ENCODE data around the gene S100B.

Gene S100B

DNA sequence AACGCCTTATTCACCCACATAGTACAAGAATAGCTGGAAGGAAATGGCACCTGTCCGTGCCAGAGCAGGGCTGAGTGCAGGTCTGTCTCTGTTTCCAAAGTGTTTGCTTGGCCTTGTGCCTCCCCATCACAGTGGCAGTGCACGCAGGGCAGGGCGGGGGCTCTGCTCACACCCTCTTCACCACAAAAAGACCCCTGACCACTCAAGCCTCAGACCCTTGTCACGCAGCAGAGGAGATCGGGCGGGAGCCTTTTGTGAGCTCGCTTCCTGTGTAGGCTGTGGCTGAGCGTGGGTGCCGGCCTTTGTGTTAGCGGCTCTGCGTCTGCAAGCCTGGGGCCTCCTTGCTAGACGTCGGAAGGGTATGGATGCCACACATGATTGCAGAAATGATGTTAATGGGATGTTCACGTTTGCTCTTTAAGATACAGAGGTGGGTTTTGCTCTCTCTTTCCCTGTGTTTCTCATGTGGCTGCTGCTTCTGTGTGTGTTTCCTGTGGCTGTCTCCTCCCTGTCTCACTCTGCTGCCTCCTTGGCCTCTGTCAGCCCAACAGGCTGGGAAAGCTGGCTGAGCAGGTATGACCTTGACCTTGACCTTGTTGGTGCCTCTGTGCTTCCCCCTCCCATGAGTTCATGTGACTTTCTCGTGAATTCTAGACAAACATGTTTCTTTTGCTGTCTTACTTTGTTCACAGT lies 45.4 kb downstream of the S100B start:
- DNase-seq = peak; percentile 76

DNA sequence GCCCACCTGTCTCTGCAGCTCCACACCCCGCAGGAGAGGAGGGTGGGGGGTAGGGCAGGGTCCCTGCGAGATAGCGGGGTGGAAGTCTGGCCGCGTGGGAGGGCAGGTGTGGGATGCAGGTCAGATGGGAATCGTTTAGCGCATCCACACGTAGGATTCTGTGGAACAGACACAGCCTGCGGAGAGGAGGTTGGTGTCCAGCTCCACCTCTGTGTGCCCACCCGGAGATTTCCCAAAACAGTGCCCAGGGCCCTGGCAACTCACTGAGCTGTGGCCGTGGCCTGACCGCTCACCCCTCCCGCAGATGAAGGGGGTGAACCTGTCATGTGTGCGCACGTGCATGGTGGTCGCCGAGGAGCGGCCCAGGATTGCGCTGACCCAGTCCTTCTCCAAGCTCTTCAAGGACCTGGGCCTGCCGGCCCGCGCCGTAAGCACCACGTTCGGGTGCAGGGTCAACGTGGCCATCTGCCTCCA lies 46.9 kb downstream of the S100B start:
- DNase-seq = no peak

- DNase-seq = no peak
Observed at GRCh38 chr21:46557469-46557868, 47.4 kb downstream of the S100B start.

DNA sequence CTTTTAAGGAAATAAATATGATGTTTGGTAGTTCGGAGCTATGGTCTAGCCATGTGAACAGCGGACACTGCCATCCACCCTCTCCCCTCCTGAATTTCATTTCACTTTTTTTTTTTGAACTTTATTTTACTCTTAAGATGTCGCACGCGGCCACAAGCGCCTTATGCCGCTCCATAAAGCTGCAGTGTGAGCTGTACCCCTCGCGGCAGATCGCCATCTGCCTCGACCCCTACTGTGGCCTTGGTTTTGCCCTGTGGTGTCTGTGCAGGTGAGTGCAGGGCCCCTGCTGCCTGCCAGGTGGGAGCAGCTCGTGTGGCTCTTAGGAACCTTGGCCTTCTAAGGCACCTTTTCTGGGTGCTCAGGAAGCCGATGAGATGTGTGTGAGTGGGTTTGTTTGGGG lies 48.1 kb downstream of the S100B start:
- DNase-seq = no peak

DNA sequence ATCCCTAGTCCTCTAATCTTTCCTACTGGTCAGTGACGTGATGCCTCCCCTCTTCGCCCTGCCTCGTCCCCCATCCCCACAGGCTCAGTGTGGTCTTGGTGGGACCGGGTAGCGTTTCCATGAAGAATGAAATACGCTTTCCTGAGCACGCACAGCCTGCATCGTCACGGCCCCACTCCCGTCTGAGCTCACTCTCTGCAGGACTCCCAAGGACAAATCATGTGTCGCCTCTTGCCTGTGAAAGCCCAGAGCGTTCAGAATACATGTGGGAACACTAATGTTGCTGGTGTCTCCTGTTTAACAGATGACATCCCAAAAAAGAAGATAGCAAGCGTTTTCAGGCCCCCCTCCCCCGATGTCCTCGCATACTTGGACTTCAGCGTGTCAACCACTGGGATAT lies 49.2 kb downstream of the S100B start:
- DNase-seq = no peak

DNA sequence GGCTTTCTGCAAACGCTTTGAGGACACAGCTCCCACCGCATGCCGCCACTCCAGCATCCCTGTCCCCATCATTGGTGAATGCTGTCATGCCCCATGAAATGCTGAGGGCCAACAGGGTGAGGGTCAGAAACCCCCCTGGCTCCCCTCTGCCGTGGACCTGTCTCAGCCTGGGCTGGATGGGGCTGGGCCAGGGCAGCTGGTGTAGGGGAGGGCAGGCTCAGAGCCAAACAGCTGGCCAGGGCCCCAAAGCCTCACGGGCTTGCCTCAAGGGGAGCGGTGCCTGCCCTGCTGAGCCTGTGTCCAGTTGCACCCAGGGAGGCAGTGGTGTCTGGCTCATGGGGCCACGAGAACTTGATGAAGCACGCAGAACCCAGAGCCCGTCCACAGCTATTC lies 49.7 kb downstream of the S100B start:
- DNase-seq = no peak

GRCh38 chr21:46554431-46555224 lies 50.3 kb downstream of the S100B start:
- DNase-seq = no peak

DNA sequence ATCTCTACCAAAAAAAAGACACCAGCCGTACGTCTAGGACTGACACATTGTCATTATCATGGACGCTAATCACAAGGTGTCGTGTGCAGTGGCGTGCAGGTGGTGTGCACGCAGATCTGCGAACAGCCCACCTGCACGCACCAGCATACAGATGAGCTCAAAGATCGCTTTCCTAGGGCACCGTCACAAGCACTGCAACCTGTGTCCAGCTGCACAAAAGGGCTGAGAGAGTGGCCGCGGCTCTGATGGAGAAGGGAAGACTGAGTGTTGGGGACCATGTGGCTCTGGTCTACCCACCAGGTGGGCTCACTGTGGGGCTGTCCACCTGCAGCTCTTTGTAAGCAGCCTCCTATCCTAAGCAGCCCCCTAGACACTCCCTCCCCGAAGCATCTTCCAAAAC lies 50.9 kb downstream of the S100B start:
- no peak for DNase-seq

- no peak for DNase-seq
Observed at GRCh38 chr21:46552865-46553379, 52.0 kb downstream of the S100B start.

DNA sequence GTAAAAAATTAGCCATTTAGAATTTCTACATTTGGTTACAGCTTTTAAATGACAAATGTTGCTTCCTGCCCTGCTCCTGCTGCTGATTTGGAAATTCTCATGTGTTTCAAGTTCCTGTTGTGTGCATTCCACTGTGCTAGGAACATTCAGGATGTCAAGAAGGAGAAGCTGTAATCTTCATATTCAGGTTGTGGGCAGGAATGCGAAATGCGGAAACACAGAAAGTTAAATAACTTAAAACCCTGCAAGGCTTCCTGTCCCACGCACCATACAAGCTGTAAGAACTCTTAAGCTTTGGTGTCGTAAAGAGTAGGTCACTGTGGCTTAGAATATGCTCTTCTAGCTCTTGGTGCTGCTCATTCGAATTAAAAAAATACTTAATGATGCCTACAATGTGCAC lies 52.6 kb downstream of the S100B start:
- DNase-seq = peak; percentile 49

- peak; percentile 47 for DNase-seq
Observed at GRCh38 chr21:46551636-46552241, 53.1 kb downstream of the S100B start.

DNA sequence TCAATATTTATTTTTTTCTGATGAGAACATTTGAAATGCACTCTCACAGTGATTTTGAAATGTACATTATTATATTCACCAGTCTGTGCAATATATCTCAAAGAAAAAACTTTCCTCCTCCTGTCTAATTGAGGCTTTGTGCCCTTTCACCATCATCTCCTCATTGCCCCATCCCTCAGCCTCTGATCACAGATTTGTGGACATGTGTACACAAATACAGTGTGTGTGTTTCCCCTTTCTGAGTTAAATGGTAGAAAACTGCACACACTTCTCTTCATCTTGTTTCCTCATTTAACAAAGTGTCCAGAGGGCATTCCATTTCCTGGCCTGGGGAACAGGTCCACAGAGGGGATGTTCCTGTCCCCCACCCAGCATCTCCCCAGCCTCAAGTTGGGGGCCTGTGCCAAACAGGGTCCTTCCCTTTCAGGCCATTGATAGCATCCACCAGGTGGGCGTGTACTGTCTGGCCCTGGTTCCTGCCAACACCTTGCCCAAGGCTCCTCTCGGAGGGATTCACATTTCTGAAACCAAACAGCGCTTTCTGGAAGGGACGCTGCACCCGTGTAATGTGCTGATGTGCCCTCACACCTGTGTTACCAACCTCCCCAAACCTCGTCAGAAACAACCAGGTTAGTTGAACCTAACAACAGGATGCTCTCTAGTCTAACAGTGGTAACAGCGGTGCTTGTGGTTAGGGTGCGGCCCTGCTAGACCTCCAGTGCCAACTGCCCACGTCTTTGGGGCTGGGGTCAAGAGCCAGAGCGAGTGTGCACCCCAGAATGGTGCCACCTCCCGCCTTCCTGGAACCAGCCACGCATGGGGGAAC lies 54.6 kb downstream of the S100B start:
- peak; percentile 76 for DNase-seq

DNA sequence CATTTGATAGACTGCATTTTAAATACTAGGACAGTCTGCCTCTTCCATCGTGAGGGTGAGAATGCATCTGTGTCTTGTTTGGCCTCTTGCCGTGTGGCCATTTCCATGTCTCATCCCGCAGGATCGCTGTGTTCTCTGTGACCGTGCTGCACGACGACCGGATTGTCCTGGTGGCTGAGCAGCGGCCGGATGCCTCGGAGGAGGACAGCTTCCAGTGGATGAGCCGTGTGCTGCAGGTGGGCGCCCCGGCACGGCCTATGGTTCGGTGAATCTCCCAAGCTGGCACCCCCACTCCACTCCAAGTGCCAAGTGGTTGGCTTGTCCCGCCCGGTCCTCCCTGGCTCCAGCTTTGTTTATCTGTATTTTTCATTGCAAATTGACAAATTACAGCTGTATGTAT lies 55.2 kb downstream of the S100B start:
- DNase-seq = no peak

All from CD4-positive, alpha-beta T cell treated with Interleukin-6 for 4 hours (primary cell).